SIG-M5 (cell line): ENCODE results near the gene SNCB.

Source experiments
- DNase-seq: peaks from one replicate; lab custom pipeline; 2025; lab: John Stamatoyannopoulos, UW

Gene SNCB

DNA sequence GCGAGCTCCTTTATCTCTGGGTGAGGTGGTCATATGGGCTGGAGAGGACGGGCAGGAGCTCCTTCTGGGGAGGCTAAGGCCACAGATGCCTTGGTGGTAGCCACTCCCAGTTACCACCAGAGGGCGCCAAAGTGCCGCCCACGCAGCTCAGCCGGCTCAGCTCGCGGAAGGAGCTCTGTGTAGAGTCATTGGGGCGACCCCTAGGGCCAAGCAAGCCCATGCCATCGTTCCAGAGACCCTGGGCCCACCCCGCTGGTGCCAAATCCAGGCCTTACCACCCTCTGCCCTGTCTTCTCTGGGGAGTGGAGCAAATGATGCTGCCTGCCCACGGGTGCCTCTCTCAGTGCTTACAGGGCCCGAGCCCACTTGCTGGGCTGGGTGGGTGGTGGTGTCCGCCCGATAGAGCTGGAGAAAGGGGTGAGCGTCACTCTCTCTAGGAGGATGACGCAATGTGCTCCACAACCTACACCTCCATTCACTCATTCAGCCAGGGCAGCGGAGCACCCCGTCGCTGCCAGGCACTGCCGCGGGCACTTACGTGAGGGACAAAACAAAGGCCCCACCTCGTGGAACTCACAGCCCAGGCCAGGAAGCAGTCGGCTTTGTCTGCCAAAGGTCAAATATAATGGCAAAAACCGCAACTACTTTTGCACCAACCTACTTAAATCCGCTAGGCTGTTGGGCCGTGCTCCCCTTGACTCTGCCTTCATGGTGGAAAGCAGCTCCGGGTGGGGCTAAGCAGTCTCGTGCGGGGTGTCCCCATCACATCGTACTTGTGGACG, 30.7 kb upstream of the SNCB start:
- no peak for DNase-seq

DNA sequence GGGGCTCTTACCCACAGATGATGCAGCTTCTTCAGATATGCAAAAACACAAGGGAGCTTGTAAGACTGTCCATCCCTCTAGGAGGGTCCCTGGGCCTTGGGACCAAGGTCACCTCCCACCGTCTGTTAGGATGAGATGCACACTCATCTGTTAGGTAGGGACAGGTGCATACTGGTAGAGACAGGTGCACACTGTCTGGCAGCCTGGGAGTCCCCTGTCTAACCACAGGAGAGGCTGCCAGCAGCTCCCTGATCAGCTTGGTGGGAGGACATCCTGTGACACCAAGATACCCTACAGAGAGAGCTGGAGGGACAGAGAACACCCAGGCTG, 30.2 kb upstream of the SNCB start:
- no peak for DNase-seq

DNA sequence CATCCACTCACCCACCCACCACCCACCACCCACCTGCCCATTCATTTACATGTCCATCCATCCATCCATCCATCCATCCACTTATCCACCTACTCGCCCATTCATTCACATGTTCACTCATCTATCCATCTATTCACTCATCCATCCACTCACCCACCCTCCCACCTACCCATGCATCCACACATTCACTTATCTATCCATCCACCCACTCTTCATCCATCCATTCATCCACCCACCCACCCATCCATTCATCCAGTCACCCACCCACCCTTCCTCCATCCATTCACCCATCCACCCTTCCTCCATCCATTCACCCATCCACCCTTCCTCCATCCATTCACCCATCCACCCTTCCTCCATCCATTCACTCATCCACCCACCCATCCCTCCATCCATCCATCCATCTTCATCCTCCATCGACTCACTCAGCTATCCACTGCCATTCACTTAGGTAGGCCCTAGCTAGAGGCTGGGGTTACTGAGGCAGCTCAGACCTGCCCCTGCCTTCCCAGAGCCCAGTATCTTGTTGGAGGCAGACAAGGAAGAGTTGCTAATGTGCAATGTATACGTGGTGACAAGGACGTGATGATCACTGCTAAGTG, 29.6 kb upstream of the SNCB start:
- no peak for DNase-seq

DNA sequence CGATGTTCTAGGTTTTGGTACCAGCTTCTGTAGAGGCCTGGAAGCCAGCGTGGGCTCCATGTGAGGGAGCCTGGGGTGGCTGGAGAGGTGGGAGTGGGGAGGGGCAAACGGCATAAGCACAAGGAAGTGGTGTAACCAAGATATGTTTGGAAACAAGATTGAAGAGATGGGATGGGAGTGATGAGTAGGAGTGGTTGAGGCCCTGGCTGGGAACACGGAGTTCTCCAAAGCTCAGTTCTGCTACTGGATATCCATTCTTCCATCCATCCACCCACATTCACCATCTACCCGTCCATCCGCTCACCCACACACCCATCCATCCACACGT, 29.1 kb upstream of the SNCB start:
- no peak for DNase-seq

DNA sequence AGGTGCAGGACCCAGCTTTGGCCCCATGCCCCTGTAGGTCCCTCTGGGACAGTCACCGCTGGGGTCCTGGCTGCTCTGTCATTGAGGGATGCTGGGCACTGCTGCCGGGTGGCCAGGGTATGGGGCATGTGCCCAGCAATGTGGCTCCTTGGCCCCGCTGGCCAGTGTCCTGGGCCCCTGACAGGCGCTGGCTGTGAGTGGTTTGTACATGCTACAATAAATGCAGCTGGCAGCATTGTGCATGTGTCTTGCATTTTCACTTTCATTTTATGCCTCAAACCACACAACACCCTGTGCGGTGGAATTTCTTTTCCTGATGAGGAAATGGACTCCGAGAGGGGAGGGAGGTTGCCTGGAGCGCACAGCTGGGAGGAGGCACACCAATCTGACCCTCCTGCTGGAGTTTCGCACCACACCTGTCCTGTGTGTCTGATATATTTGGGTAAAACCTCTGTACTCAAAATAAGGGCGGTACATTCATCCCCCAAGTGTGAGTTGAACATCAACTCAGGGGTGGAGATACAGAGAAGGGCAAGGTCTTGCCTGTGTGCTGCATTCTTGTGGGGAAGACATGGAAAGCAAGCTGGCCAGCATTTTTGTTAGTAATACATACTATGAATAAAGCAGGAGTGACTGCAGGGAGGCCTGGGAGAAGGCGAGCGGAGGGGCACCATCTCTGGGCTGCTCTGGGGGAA, 28.6 kb upstream of the SNCB start:
- no peak for DNase-seq

DNA sequence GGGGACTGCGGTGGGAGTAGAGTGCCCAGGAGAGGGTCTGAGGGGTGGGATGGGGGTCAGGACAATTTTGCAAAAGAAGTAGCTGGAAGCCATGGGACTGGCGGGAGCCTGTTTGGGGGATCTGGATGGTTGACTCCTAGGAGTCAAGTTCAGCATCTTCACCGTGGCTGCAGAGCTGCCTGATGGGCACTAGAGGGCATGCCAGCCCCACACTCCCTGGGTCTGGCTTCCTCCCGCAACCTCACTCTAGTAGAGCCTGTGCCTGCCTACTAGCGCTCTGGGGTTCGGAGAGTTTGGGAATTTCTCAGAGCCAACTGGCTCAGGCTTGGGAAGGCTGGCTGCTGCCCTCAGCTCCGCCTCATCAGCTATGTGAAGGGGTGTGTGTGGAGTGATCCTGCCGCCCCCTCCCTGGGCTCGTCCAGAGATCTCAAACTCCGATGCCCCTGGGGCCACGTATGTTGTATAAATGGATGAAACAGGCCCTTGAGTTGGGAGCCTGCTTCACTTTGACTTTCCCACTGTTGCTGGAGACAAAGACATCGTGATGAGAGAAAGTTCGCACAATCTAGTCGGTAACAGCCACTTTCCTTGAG, 27.8 kb upstream of the SNCB start:
- no peak for DNase-seq

DNA sequence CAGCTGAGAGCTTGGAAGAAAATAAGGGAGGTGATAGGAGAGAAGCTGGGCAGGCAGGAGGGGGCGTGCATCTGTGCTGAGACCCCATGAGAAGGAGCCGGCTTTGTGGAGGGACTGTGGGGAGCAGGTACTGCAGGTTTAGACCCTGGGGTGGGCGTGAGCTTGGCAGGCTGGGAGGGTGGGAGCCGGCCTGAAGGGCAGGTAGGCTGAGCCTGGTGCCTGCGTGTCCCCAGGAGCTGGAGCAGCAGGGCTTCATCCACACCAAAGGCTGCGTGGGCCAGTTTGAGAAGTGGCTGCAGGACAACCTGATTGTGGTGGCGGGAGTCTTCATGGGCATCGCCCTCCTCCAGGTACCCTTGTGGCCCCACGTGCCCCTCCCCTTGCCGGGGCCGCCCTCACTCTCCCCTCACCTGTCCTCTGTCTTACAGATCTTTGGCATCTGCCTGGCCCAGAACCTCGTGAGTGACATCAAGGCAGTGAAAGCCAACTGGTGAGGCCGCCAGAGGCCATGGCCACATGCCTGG, 26.2 kb upstream of the SNCB start:
- DNase-seq, result no peak

DNA sequence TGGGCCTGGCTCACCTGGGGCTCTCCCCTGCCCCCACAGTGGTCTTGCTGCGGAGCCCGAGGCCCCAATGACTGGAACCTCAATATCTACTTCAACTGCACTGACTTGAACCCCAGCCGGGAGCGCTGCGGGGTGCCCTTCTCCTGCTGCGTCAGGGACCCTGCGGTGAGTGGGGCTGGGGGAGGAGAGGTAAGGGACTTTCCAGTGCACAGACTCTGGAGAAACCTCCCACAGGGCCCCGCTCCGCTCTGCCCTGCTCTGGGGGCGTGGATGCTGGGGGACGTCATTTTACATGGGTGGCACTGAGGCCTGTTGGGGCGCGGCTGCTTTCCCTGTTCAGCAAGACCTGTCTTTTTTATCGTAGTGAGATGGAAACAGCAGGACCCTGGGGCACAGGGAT, 24.5 kb upstream of the SNCB start:
- no peak for DNase-seq

DNA sequence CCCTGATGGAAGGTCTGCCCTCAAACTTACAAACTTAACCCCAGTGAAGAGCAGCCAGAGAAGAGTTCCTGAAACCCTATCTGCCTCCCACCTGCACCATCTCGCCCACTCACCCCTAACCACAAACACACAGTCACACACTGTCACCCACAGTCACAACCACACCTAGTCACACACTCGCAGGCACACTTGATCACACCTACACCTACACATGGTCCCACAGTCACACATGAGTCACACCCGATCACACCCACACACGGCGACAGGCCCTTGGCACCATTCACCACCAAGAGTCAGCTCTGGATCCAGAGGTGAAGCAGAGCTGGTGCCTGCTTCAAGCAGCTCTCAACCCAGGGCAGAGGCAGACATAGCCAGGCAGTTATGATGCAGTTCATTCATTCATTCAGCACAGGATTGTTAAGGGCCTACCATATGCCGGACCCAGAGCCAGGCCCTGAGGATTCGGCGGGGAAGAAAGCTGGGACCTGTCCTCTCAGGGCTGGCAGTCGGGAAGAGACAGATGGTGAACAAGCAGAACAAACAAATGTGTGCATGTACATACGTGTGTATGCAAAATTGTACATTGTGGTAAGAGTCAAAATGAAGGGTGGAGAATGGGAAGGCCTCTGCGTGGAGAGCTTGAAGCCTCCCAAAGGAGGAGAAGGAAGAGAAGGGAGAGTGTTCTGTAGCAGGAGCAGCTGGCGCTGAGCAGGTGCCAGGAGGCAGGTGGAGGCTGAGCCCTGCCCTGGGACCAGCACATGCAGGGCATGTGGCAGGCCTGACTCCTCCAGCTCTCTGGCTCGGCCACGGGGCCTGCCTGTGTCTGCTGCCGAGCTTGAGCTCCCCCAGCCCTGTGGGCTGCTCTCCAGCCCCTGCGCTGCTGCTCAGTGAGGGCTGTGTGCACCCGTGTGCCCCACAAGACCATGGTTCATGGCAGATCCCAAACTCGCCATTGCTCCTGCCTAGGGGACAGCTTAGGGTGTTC, 23.4 kb upstream of the SNCB start:
- DNase-seq, result no peak

DNA sequence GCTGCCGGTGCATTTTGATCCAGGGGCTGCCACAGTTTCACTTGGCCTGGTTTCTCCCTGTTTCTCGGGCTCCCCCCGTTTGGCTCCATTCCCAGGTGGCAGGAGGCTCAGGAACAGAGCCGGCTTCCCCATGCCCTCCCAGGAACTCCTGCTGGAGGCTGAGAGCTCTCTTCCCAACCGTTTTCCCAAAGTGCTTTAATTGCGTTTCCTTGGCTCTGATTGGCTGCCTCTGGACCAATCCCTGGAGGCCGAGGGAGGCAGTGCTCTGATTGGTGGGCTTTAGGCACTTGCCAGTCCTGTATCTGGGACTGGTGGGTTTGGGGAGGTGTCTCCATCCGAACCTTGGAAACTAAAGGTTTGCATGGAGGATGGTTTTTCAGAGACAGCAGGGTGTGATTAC, 21.8 kb upstream of the SNCB start:
- no peak for DNase-seq

DNA sequence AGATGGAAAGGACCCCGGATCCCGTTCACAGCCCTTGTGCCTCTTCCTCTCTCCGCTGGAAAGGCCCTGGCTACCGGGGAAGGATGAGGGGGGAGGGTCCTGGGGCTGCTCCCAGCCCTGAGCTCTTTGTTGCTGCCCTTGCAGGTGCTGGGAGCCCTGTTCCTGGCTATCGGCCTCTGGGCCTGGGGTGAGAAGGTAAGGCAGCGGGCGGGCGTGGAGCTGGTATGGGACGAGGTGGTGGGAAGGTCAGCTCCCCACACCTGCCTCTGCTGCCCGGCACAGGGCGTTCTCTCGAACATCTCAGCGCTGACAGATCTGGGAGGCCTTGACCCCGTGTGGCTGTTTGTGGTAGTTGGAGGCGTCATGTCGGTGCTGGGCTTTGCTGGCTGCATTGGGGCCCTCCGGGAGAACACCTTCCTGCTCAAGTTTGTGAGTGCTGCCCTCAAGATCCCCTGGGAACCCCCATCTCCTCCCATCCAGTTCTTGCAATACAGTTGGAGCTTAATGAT, 21.2 kb upstream of the SNCB start:
- no peak for DNase-seq

DNA sequence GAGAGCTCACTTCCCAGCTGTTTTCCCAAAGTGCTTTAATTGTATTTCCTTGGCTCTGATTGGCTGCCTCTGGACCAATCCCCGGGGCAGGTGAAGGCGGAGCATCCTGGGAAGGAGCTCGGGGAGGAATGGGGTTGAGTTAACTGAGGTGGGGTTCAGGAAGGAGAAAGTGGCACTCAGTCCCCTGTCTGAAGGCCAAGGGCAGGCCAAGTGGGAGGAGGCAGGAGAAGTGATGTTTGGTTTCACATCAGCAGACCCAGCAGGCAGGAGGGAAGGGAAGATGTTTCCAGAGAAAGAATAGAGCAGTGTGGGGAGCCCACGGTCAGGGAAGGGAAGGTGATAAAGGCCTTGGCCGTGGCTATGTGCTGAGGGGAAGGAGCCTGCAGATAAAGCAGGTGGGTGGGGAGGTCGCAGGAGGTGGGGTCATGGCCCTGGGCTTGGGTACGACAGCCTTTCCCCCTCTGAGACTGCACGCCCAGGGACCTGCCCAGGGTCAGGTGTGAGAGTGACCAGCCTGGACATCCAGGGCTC, 20.1 kb upstream of the SNCB start:
- no peak for DNase-seq

DNA sequence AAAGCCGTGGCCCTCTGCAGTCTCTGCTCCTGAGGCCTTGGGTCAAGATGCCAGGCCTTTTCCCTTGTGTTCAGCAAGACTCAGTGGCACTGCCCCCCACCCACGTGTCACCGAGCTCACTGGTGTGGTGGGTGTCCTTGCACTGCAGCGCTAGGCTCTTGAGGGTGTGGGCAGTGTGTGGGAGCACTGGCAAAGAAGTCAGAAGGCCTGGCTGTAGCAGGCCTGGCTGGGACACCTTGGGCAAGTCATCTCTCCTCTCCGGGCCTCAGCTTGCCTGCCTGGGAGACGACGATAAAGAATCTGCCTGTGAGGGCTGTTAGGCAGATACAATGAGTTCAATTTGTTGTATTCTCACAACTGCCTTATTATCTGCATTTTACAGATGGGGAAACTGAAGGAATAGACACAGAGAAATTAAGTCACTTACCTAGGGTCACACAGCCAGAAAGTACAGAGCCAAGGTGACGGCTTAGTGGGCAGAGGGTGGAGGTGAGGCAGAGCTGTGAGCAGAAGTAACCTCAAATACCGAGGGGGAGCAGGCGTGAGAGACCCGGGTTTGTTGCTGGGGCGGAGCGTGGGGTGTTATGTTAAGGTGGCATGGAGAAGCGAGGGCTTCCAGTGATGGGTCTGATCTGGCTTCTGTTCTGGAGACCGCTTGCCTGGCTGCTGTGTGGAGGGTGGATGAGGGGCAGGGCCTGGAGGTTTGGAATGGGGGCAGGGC, 18.3 kb upstream of the SNCB start:
- no peak for DNase-seq

DNA sequence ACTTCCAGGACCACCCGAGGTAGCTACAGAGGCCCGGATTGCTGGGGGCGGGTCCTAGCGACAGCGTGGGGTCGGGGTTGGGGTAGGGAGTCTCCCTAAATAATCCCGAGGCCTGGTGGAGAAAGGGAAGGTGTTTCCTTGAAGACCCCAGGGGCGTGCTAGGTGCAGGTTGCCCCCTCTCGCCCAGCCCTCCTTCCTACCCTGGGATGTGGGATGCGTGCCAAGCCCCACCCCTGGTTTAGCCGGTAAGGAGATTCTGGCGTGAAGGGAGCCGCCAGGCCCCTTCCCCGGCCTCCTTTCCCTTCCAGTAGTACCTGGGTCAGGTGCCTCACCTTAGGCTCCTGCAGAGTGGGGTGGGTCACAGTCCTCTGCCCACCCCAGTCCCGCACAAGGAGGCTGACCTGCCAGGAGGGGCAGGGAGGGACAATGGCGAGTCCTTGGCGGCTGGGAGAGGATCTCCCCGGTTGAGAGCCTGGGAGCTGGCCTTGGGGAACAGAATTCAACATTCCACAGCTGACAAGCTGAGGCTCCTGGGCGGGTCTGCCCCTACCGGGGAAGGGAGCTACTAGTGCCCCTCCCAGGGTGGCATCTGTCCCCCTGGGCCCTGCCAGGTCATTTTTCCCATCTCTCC, 17.6 kb upstream of the SNCB start:
- no peak for DNase-seq

DNA sequence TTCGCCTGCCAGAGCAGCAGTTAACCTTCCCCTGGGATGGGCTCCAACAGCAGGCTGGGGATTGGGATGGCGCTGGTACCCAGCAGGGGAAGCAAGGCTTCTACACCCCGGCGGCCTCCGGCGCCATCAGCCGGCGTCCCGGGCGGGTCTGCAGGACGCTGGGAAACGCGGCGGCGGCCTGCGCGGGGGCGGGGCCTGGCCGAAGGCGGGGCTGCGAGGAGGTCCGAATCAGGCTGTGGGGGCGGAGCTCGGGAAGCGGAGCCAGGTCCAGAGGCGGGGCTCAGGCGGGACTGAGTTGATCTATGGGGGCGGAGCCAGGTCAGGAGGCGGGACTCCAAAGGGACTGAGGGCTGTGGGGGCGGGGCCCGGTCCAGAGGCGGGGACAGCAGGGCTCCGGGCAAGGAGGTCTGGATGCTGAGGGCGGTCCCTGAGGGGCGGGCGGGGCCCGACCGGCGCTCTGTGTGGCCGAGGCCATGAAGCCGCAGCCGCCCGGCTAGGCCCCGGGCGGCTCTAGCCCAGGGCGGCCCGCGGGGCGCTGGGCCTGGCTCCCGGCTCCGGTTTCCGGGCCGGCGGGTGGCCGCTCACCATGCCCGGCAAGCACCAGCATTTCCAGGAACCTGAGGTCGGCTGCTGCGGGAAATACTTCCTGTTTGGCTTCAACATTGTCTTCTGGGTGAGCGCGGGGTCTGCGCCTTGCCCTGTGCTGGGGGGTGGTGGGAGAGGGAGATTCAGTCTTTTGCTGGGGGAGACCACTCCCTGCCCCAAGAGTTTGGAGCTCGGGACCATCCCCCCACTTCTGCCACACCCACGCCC, 16.9 kb upstream of the SNCB start, which contains the start of gene TSPAN17:
Gene TSPAN17 (plus strand): TSS at position 455 of the 813 bp plus-strand sequence. CDS start 132 bp downstream, at position 587.
- peak; percentile 70 for DNase-seq

DNA sequence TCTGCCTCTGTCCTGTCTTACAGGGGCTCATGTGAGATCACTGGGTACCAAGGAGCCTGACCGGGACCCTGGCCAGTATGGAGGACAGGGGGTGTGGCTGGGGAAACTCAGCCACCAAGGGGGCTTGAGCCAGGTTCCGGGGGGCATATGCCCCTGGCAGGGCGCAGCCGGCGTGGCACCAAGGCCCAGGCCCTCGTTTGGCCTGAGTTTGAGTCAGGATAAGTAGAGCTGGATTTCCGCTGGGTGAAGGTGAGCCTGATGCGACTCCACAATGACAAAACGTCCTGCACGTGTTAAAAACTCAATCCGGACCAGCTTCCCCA, 16.3 kb upstream of the SNCB start:
- no peak for DNase-seq

DNA sequence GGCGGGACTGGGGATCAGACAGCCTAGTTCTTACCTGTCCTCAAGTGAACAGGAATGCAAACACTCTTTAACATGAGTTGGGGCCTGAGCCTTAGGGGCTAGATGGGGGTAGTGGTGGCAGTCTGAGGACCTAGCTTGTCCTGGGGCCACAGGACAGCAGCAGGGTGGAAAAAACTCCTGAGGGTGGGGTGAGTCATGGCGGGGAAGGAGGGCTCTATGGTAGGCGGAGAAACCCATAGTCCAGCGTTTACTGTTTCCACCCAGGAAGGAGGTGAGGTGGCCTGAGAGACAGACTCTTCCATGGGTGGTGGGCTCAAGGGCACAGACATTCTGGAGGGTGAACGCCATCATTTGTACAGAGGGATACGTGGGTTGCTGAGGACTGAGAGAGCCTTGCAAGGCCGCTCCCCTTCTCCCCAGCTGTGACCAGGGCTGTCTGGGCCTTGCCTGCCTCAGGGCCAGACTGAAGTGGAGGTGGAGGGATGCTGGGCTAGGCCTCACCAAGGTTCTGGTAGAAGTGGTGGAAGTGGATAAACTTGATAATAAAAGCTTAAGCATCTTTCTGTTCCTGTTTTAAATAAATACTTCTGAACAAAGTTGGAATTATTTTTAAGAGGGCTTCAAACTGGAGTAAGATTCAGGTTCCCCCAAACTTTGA, 15.8 kb upstream of the SNCB start:
- no peak for DNase-seq

DNA sequence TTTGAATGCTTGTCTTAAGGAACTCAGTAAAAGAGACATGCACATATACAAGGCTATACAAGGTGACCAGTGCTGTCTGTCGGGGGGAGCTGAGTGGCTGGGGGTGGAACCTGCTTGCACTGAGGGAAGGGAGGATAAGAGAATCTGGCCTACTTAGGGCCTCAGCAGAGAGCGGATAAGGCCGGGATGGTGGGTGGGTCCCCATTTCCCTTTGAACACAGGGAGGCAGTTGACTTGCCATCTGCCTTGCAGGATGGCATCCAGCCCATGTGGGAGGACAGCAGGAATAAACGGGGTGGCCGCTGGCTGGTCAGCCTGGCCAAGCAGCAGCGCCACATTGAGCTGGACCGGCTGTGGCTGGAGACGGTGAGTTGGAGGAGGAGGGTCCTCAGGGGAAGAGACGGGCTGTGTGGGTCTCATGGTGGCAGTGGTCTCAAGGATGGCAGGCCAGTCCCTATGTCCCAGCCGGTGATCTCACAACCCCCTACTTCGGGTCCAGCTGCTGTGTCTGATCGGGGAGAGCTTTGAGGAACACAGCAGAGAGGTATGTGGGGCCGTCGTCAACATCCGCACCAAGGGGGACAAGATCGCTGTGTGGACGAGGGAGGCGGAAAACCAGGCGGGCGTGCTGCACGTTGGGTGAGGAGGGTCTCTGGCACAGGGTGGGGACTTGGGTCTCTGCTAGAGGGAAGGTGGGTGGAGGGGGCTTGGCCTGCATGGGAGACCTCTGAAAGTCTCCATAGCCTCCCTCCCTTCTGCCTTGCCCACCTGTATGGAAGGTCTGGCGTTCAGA, 14.7 kb upstream of the SNCB start:
- DNase-seq, result no peak
